HepG2 (cell line): ENCODE data around the gene FUT3. TPM values are rescaled to one million over a fixed set of nuclear protein-coding genes. Genes with fewer than 3 reads are reported as not detected.
A peak's percentile ranks its signal among the peaks of the same experiment; 100 is the strongest.

Source experiments
- ATAC-seq: fragments of 200-7000 bp; cut with Tn5 transposase; 3 replicates; pipeline ENCODE4 v1.9.1; 2020; ENCODE audit warnings: mild to moderate bottlenecking, moderate library complexity
- BruUV-seq: library from RNA; stranded (reverse); fragments of 400-500 nt; replicated peaks from 2 replicates; lab custom pipeline; 2021; lab: Mats Ljungman, UMichigan
- CTCF ChIA-PET: fragments of 300-600 bp; formaldehyde crosslinking; extraction: SDS; loops from one replicate; lab custom pipeline; 2021; ENCODE audit warnings: low total read pairs, inconsistent platforms, low intra/inter-chr PET ratio; lab: Yijun Ruan, JAX
- POLR2A ChIA-PET: fragments of 350-600 bp; sonication (Branson Sonifier 250); formaldehyde crosslinking; loops from one replicate; lab custom pipeline; 2020; ENCODE audit warnings: antibody characterized with exemption, inconsistent platforms; lab: Yijun Ruan, JAX
- DNase-seq: peaks from one replicate; pipeline ENCODE4 v3.0.0-alpha.2; 2015; ENCODE audit warnings: low spot score
- FAIRE-seq: peaks from 3 replicates; lab custom pipeline; 2011; peaks lifted over from hg19 to GRCh38; lab: Jason Lieb, UNC
- H2AFZ ChIP-seq: one replicate; pipeline ENCODE4 v1.6.1; 2011; ENCODE audit warnings: low read length, inconsistent platforms
- H3K27ac ChIP-seq: fragments of 300-600 bp; 3 replicates; pipeline ENCODE4 v1.8.0; 2011; ENCODE audit warnings: mixed run types, mild to moderate bottlenecking, mixed read lengths, low read length, inconsistent platforms; ENCODE audit not compliant: insufficient read depth; ENCODE audit errors: extremely low read length
- H3K27me3 ChIP-seq, 2 experiments: fragments of 200-600 bp in 1 of 2; 2 replicates in 1 of 2; 3 replicates in 1 of 2; pipeline versions ENCODE4 v1.6.0 to v1.8.0; 2011; ENCODE audit warnings: low read length in 2 of 2, mild to moderate bottlenecking in 2 of 2, moderate library complexity in 2 of 2, inconsistent platforms in 1 of 2; ENCODE audit not compliant: insufficient read depth in 2 of 2, control insufficient read depth in 1 of 2
- H3K36me3 ChIP-seq, 2 experiments: fragments of 200-600 bp in 1 of 2; replicated peaks in 1 of 2; 2 replicates in 1 of 2; 3 replicates in 1 of 2; pipeline versions ENCODE4 v1.5.1 to v1.8.0; 2011; ENCODE audit warnings: low read length in 2 of 2, inconsistent platforms in 1 of 2; ENCODE audit not compliant: insufficient read depth in 2 of 2, control insufficient read depth in 1 of 2
- H3K4me1 ChIP-seq: 2 replicates; pipeline ENCODE4 v1.5.1; 2012; ENCODE audit warnings: low read length, inconsistent platforms; ENCODE audit not compliant: insufficient read depth
- H3K4me2 ChIP-seq: 2 replicates; pipeline ENCODE4 v1.6.0; 2011; ENCODE audit warnings: low read depth, low read length, inconsistent platforms
- H3K4me3 ChIP-seq, 3 experiments: fragments of 200-600 bp in 1 of 3; sonication (generic), shearing (Covaris generic) in 1 of 3; replicated peaks in 1 of 3; 2 replicates each; pipeline ENCODE4 v1.5.1; 2011 to 2016; ENCODE audit warnings: low read length in 3 of 3, inconsistent platforms in 2 of 3, low read depth in 2 of 3, mild to moderate bottlenecking in 2 of 3, control low read depth in 1 of 3, mixed read lengths in 1 of 3; ENCODE audit not compliant: insufficient read depth in 1 of 3
- H3K79me2 ChIP-seq: one replicate; pipeline ENCODE4 v1.6.1; 2011; ENCODE audit warnings: low read length, inconsistent platforms; ENCODE audit not compliant: insufficient read depth
- H3K9ac ChIP-seq: 2 replicates; pipeline ENCODE4 v1.6.0; 2011; ENCODE audit warnings: mild to moderate bottlenecking, low read depth, low read length, inconsistent platforms; ENCODE audit not compliant: insufficient read depth
- H3K9me3 ChIP-seq: 2 replicates; pipeline ENCODE4 v1.5.1; 2012; ENCODE audit warnings: mild to moderate bottlenecking, low read length
- H4K20me1 ChIP-seq: 2 replicates; pipeline ENCODE4 v1.6.0; 2011; ENCODE audit warnings: inconsistent platforms, mild to moderate bottlenecking, low read length, moderate library complexity; ENCODE audit not compliant: insufficient read depth
- AGO2 ChIP-seq: fragments of 200-400 bp; formaldehyde crosslinking; optimal IDR thresholded peaks from 2 replicates; pipeline ENCODE3; 2017; ENCODE audit warnings: mild to moderate bottlenecking, low read depth, low read length, moderate library complexity
- FOSL2 ChIP-seq: sonication (generic); formaldehyde crosslinking; IDR thresholded peaks from 2 replicates; pipeline ENCODE4 v1.4.0; 2020; ENCODE audit warnings: missing genetic modification reagents
- HOXA3 ChIP-seq: sonication (generic); formaldehyde crosslinking; IDR thresholded peaks from 2 replicates; pipeline ENCODE4 v1.5.0; 2020; ENCODE audit warnings: missing genetic modification reagents
- NR2C2 ChIP-seq: sonication (generic); formaldehyde crosslinking; IDR thresholded peaks from 2 replicates; pipeline ENCODE4 v1.4.0; 2020; ENCODE audit warnings: missing genetic modification reagents, mild to moderate bottlenecking, moderate library complexity, borderline replicate concordance
- XRCC5 ChIP-seq: fragments of 200-400 bp; formaldehyde crosslinking; optimal IDR thresholded peaks from 2 replicates; pipeline ENCODE3; 2017; ENCODE audit warnings: mild to moderate bottlenecking, low read length
- YY1 ChIP-seq: IDR thresholded peaks from 2 replicates; pipeline ENCODE4 v1.6.1; 2011; ENCODE audit warnings: low read length, low read depth, moderate library complexity, mild to moderate bottlenecking; ENCODE audit not compliant: insufficient read depth, insufficient replicate concordance
- ZNF124 ChIP-seq: sonication (generic); formaldehyde crosslinking; IDR thresholded peaks from 2 replicates; pipeline ENCODE4 v1.4.0; 2020; ENCODE audit warnings: missing genetic modification reagents
- ZNF143 ChIP-seq: sonication (generic); formaldehyde crosslinking; IDR thresholded peaks from 2 replicates; pipeline ENCODE4 v1.4.0; 2020; ENCODE audit warnings: missing genetic modification reagents
- ZNF615 ChIP-seq: sonication (generic); formaldehyde crosslinking; IDR thresholded peaks from 2 replicates; pipeline ENCODE4 v1.5.0; 2020; ENCODE audit warnings: mild to moderate bottlenecking, missing genetic modification reagents, borderline replicate concordance
- ZNF772 ChIP-seq: sonication (generic); formaldehyde crosslinking; IDR thresholded peaks from 2 replicates; pipeline ENCODE4 v1.5.0; 2020; ENCODE audit warnings: mild to moderate bottlenecking, missing genetic modification reagents
- ZNF777 ChIP-seq: sonication (generic); formaldehyde crosslinking; IDR thresholded peaks from 2 replicates; pipeline ENCODE4 v1.4.0; 2020; ENCODE audit warnings: missing genetic modification reagents
- WGBS: methylation state at CpG from one replicate; pipeline ENCODE4 v1.1.6; 2017; ENCODE audit warnings: low lambda C conversion rate; 5-methylcytosine and 5-hydroxymethylcytosine counted together
- in situ Hi-C: cut with HindIII; loops from 2 replicates; pipeline ENCODE4 v1.10.0; 2017; ENCODE audit warnings: low pct_unique_long_range_greater_than_20kb; ENCODE audit not compliant: extremely low pct_ligation_motif_present
- intact Hi-C: fragments of 100-400 bp; cut with micrococcal nuclease; formaldehyde crosslinking; loops from one replicate; pipeline ENCODE4 v1.10.0; 2022; ENCODE audit not compliant: unreplicated experiment
- polyA plus RNA-seq, 8 experiments: library from polyadenylated mRNA; depleted of rRNA in 3 of 8; stranded (reverse) in 7 of 8; unstranded in 1 of 8; fragments of >200 nt; fragmentation: Illumina TruSeq in 4 of 8; extraction: Trizol in 4 of 8; gene quantifications; 2 replicates each; pipeline versions ENCODE4 v1.2.1 to v1.2.3, GENCODE V29; 2011 to 2016; ENCODE audit warnings: low read depth in 4 of 8, missing spikeins in 1 of 8, mixed read lengths in 1 of 8; ENCODE audit not compliant: insufficient read depth in 1 of 8
- total RNA-seq, 5 experiments: library from RNA; depleted of rRNA; stranded (reverse); fragments of >200 nt; fragmentation: Illumina TruSeq; extraction: Trizol; gene quantifications; 2 replicates each; pipeline ENCODE4 v1.2.3, GENCODE V29; 2016; ENCODE audit warnings: low read depth in 1 of 5
- TF ChIP-seq, protein P1 (sequence below): sonication (generic); formaldehyde crosslinking; IDR thresholded peaks from 2 replicates; pipeline ENCODE4 v1.8.0; 2022; ENCODE audit warnings: missing genetic modification reagents, mild to moderate bottlenecking, inconsistent platforms, borderline replicate concordance
- TF ChIP-seq, protein P2 (sequence below), 2 experiments: IDR thresholded peaks; 2 replicates each; pipeline ENCODE4 v1.6.1; 2011 to 2012; ENCODE audit warnings: low read length in 2 of 2, borderline replicate concordance in 1 of 2, low read depth in 1 of 2, mild to moderate bottlenecking in 1 of 2, moderate library complexity in 1 of 2
- TF ChIP-seq, protein P3 (sequence below): sonication (generic); formaldehyde crosslinking; IDR thresholded peaks from 2 replicates; pipeline ENCODE4 v1.5.0; 2020; ENCODE audit warnings: mild to moderate bottlenecking, missing genetic modification reagents

Gene FUT3
- total and polyA plus RNA-seq, 2 of the 13 experiments (the other 11 are each of a cell fraction or from before 2014, with no cell fraction given) = 0.53 to 1.1 TPM

DNA sequence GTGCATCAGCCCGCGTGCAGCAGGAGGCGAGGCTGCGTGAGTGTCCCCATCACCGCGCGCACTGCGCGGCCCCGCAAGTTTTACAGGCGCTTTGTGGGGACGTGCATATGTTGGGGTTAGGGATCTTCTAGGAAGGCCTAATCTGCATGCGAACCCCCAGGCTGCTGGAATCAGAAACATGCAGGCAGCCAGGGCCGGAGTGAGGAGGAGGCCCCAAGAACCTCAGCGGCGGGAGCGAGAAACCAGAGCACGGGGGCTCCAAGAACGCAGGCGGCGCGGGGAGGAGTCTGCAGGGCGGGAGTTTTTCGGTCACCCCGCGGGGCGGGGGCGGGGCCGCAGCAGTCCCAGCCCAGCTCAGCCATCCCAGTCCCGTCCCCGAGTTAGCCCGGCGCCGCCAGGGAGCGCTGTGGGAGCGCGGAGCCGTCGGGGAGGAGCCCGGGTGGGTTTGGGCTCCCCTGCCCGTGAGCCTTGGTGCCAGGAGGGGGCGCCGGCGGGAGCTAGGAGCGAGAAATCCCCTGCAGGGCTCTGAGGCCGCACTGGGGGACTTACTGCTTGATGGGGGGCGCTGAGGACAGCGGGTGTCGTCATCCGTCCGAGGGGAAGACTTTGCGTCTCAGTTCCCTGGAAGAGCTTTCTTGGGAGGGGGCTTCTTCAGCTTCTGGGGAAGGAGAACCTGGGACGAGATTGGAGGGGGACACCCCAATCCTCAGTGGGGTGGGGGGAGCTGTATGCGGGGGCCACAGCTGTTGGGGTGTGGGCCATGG, 47.3 kb downstream of the FUT3 start:
- Histone ChIP-seq H4K20me1 (no peaks in the 10 kb centered on the region), H3K79me2 (no peaks in the 10 kb centered on the region), H3K27ac (no peak overlapping the region), H3K27me3 (no peaks in the 10 kb centered on the region; a peak in 1 of 5 replicates), H3K4me2 (peak overlapping the region; percentile 70), H3K4me1 (peaks cover 67% of the 10 kb centered on the region), H3K9ac (peak overlapping the region; percentile 43), H3K4me3 (peak overlapping the region; percentile 36 to 68 (median 42)), H3K36me3 (no peaks in the 10 kb centered on the region), H3K9me3 (no peaks in the 10 kb centered on the region), H2AFZ (no peak overlapping the region)
- ChIA-PET CTCF (interaction anchor here (0.7 to 4.6 kb wide), 8 partner anchors 9 to 243 kb away, joined by 3 to 71 read pairs (median 6); partner anchors contain the start of gene VMAC), POLR2A (interaction anchor here (0.6 to 2.3 kb wide), 13 partner anchors 13 to 219 kb away, joined by 3 to 46 read pairs (median 5); partner anchors contain the start of genes CAPS, DUS3L, FUT5 and NDUFA11)
- intact Hi-C loops (loop anchor here (1.0 to 10.0 kb wide), 3 partner anchors 22 to 221 kb away; no protein-coding TSS in a partner anchor), in situ Hi-C loops (loop anchor here (5.0 kb wide), 2 partner anchors 173 to 218 kb away; partner anchors contain the start of gene RANBP3)
- peak; percentile 72 for FAIRE-seq
- ATAC-seq = peak; percentile 88
- no TSS peak for BruUV-seq
- WGBS = 21% methylated on average over 17 of the region's 54 CpGs
- DNase-seq = peak; percentile 83
- TF ChIP-seq ZNF124 (CRISPR knock-in tag) = 0 out of 2 replicates have a peak, but pooled peaks have one; percentile 16
- 0 out of 2 replicates have a peak, but pooled peaks have one; percentile 27 for TF ChIP-seq ZNF615 (CRISPR knock-in tag)
- TF ChIP-seq, protein P1, sequence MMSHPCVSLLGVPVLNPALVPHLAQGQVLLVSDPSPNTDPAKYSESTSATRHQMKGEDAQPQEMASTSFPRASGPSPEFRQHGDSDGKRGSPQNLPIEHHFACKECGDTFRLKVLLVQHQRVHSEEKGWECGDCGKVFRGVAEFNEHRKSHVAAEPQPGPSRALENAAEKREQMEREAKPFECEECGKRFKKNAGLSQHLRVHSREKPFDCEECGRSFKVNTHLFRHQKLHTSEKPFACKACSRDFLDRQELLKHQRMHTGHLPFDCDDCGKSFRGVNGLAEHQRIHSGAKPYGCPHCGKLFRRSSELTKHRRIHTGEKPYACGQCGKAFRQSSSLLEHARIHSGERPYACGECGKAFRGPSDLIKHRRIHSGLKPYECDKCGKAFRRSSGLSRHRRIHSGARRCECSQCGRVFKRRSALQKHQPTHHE (CRISPR knock-in tag) = peak; percentile 71; the same call in 1 of the 2 replicates
- peak; percentile 96 for TF ChIP-seq XRCC5
- peak; percentile 47 for TF ChIP-seq HOXA3
- TF ChIP-seq NR2C2 = peak; percentile 44; the same call in 1 of the 2 replicates
- TF ChIP-seq ZNF143 (CRISPR knock-in tag) = no peak
- peak; percentile 84 for TF ChIP-seq ZNF772 (CRISPR knock-in tag)
- TF ChIP-seq, protein P2, sequence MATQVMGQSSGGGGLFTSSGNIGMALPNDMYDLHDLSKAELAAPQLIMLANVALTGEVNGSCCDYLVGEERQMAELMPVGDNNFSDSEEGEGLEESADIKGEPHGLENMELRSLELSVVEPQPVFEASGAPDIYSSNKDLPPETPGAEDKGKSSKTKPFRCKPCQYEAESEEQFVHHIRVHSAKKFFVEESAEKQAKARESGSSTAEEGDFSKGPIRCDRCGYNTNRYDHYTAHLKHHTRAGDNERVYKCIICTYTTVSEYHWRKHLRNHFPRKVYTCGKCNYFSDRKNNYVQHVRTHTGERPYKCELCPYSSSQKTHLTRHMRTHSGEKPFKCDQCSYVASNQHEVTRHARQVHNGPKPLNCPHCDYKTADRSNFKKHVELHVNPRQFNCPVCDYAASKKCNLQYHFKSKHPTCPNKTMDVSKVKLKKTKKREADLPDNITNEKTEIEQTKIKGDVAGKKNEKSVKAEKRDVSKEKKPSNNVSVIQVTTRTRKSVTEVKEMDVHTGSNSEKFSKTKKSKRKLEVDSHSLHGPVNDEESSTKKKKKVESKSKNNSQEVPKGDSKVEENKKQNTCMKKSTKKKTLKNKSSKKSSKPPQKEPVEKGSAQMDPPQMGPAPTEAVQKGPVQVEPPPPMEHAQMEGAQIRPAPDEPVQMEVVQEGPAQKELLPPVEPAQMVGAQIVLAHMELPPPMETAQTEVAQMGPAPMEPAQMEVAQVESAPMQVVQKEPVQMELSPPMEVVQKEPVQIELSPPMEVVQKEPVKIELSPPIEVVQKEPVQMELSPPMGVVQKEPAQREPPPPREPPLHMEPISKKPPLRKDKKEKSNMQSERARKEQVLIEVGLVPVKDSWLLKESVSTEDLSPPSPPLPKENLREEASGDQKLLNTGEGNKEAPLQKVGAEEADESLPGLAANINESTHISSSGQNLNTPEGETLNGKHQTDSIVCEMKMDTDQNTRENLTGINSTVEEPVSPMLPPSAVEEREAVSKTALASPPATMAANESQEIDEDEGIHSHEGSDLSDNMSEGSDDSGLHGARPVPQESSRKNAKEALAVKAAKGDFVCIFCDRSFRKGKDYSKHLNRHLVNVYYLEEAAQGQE (IDR thresholded peaks at IDR 0.05; ENCODE audit: borderline replicate concordance in 1 of 2, low read depth in 1 of 2, low read length in 2 of 2) = 0 out of 4 replicates have a peak, but pooled peaks of 1 of the 2 experiments have one; percentile 7
- peak; percentile 47 for TF ChIP-seq FOSL2 (CRISPR knock-in tag)
- TF ChIP-seq, protein P3, sequence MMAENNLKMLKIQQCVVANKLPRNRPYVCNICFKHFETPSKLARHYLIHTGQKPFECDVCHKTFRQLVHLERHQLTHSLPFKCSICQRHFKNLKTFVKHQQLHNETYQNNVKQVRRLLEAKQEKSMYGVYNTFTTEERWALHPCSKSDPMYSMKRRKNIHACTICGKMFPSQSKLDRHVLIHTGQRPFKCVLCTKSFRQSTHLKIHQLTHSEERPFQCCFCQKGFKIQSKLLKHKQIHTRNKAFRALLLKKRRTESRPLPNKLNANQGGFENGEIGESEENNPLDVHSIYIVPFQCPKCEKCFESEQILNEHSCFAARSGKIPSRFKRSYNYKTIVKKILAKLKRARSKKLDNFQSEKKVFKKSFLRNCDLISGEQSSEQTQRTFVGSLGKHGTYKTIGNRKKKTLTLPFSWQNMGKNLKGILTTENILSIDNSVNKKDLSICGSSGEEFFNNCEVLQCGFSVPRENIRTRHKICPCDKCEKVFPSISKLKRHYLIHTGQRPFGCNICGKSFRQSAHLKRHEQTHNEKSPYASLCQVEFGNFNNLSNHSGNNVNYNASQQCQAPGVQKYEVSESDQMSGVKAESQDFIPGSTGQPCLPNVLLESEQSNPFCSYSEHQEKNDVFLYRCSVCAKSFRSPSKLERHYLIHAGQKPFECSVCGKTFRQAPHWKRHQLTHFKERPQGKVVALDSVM (CRISPR knock-in tag) = peak; percentile 80
- TF ChIP-seq ZNF777 (CRISPR knock-in tag) = peak; percentile 98
- peak; percentile 79 for TF ChIP-seq YY1
- TF ChIP-seq AGO2 = peak; percentile 38
